GM18868 (cell line): ENCODE measurements around the gene CLOCK.

Experiments
- ATAC-seq: cut with Tn5 transposase; IDR thresholded peaks from one replicate; pipeline ENCODE4 v1.9.1; 2021; ENCODE audit warnings: mild to moderate bottlenecking, moderate library complexity; ENCODE audit not compliant: unreplicated experiment

Gene CLOCK

GRCh38 chr4:55543858-55544257 is 2.9 kb downstream of the CLOCK start:
- no peak for ATAC-seq

DNA sequence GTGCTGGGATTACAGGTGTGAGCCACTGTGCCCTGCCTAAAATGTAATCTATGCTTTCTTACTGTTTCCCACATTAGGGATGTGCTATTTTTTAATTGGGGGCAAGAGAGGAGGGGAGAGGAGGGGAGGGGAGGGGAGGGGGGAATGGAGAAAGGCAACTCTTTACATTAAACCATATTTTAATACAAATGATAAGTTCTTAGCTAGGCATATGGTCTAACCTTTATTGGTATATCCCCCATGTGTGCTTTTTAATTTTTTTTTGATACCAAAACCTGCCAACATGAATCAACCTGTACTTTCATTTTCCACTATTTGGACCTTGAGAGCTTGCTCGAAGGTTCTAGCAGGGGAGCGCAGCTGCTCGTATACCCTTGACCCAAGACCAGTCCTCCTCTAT is 6.4 kb downstream of the CLOCK start:
- no peak for ATAC-seq

DNA sequence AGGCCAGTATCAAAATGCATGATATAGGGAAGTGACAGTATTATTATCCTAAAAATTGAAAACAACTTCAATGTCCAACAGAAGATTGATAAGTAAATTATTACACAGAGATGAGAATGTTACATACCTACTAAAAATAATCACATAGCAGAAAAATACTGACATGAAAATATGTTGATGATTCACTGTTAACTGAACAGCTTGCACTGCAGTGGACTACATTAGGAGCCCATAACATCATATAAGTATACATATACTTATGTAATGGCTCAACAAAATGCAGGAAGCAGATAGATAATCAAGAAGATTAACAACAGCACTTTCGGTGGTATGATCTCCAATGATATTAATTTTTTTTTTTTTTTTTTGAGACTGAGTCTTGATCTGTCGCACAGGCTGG is 7.1 kb downstream of the CLOCK start:
- ATAC-seq, result no peak

- ATAC-seq, result no peak
Observed at GRCh38 chr4:55538531-55538930, 8.2 kb downstream of the CLOCK start.

DNA sequence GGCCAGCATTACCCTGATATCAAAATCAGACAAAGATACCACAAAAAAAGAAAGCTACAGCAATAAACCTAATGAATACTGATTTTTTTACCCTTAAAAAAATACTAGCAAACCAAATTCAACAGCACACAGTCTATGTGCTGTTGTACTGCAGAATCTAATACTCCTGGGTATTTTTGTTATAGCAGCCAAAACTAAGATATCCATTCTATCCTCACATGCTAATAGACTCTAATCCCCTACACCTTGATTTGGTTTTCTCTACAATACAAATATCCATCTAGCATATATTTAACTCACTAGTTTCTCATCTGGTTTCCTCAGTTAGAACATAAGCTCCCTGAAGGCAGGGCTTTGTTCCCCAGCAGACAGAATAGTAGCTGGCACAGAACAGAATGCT is 12.4 kb downstream of the CLOCK start:
- no peak for ATAC-seq

DNA sequence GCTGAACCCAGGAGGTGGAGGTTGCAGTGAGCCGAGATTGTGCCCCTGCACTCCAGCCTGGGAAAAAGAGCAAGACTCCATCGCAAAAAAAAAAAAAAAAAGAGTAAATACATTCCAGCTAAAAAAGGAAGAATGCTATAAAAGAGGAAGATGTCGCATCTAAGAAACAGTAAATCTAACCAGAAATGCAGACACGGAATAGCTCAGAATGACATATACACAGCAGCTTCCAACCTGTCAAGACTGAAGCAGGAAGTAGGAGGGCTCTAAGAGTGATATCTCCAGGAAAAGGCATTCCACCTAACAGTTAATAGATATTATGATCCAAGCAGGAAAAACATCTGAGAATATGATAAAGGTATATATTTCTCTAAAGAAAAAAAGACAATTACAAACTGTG is 16.0 kb downstream of the CLOCK start:
- ATAC-seq, result no peak

GRCh38 chr4:55530167-55530566 is 16.5 kb downstream of the CLOCK start:
- ATAC-seq, result no peak

- ATAC-seq, result no peak
Observed at GRCh38 chr4:55528491-55528890, 18.2 kb downstream of the CLOCK start.

DNA sequence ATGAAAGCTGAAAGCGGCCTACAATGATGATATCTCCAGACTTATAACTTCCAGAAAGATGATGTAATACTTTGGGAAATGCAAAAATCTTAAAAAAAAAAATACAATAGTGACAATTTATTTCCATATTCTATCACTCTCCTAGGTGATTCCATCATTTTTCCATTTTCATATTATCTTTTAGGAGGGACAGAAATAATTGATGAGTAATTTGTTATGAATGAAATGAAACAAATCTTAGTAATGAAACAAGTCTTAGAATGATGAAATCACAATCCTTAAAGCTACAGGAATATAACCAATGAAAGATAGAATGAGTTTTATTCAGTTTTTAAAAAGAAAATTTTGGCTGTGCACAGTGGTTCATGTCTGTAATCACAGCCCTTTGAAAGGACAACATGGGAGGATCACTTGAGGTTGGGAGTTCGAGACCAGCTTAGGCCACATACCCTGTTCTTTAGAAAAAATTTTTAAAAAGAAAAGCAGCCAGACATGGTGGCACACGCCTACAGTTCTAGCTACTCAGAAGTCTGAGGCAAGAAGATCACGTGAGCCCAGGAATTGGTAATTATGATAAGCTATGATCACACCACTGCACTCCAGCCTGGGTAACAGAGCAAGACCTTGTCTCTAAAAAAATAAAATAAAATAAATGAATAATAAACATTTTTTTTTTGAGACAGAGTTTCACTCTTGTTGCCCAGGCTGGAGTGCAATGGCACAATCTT is 21.7 kb downstream of the CLOCK start:
- ATAC-seq, result no peak

DNA sequence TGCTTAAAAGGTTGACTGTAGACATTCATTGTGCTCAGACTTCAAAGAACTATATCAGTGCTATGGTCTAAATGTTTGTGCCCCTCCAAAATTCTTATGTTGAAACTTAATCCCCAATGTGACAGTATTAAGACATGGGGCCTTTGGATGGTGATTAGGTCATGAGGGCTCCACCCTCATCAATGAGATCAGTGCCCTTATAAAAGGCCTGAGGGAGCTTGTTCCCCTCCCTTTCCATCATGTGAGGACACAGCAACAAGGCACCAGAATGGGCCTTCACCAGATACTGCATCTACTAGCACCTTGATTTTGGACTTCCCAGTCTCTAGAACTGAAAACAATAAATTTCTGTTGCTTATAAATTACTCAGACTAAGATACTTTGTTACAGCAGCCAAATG is 28.3 kb downstream of the CLOCK start:
- ATAC-seq, result no peak

DNA sequence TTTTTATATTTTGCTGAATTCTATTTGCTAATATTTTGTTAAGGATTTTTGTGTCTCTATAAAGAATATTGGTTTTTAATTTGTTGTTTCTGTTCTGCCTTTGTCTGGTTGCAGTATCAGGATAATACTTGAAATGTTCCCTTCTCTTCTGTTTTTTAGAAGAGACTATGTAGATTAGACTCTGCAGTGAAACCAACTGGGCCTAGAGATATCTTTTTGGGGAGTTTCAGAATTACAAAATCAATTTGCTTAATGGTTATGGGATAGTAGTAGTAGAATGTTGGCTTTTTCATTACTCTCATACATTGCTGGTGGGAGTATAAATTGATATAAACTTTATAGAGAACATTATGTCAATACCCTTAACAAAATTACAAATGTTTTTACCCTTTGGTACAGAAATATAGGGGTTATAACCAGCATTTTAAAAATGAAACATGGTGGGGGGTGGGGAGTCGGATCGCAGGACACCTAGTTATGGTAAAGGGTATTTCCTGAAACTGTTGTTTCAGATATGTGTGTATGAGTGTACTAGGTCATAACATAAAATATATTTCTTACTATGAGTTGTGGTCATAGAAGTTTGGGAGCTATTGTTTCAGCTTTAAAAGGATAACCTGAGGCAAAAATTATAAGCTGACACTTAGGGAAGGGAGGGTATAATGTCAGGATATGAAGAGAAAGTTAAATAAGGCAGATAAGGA is 29.0 kb downstream of the CLOCK start:
- peak; percentile 87 for ATAC-seq

GRCh38 chr4:55512922-55513571 is 33.7 kb downstream of the CLOCK start:
- ATAC-seq, result no peak

- ATAC-seq, result no peak
Observed at GRCh38 chr4:55512077-55512476, 34.6 kb downstream of the CLOCK start.

DNA sequence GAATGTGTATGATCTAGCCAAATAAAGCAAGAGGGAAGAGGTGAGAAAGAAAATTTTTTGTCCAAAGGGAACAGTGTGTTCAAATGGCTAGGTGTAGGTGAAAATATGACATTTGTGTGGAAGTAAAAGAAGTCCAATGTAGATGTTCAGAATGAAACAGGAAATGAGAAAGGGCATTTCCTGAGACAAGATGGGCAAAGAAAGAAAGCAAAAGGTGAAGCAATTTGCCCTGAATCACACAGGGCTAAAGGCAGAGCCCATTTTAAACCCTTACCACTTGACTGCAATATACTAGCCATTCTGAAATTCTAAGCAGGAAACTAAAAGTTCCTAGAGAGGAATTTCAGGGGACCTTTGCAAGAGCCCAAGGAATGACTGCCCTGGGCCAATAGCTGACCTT is 36.0 kb downstream of the CLOCK start:
- ATAC-seq, result peak; percentile 38

DNA sequence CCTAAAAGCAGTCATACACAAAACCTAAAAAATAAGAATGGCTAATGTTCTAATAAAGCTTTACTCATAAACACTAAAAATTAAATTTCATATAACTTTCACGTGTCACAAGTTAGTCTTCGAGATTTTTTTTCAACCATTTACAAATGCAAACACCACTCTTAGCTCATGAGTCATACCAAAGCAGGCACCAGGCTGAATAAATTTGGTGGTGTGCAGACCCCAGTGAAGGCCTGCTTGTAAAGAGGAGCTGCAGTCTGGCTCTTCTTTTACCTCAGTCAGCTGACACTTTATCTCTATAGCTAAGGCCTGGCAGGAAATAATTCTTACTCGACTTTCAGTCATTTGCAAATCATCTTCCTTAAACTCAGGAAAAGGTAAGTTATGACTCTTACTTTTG is 37.4 kb downstream of the CLOCK start:
- ATAC-seq, result no peak

- no peak for ATAC-seq
Observed at GRCh38 chr4:55507612-55508011, 39.1 kb downstream of the CLOCK start.

DNA sequence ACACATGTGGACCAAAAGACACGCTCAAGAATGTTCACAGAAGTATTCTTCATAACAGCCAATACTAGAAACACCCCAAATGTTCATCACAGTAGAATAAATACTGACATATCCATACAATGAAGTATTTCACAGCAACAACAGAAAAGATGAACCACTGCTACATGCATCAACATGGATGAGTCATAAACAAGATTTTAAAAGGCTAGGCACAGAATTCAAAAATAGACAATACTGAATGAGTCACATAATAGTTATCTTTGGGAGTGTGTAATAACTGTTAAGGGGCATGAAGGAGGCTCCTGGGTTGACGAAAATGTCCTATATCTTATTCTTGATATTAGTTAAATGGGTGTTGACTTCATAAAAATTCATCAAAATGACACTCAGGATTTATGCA is 43.5 kb downstream of the CLOCK start:
- ATAC-seq, result peak; percentile 82

GRCh38 chr4:55500072-55500471 is 46.6 kb downstream of the CLOCK start:
- peak; percentile 62 for ATAC-seq

GRCh38 chr4:55499495-55499894 is 47.2 kb downstream of the CLOCK start:
- no peak for ATAC-seq

- ATAC-seq, result no peak
Observed at GRCh38 chr4:55498051-55498450, 48.7 kb downstream of the CLOCK start.

- no peak for ATAC-seq
Observed at GRCh38 chr4:55491486-55491885, 55.2 kb downstream of the CLOCK start.

DNA sequence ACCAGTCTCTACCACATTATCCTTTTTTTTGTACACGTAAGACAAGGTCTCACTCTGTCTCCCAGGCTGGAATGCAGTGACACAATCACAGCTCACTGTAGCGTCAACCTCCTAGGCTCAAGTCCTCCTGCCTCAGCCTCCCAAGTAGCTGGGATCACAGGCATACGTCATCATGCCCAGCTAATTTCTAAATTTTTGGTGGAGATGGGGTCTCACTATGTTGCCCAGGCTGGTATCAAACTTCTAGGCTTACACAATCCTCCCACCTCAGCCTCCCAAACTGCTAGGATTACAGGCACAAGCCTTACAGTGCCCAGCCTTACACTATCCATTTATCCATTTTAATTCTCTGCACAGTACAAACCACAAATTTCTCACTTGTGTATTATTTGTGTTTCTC is 58.0 kb downstream of the CLOCK start:
- ATAC-seq, result no peak
